ENCODE results near the gene GNG2. TPM values are rescaled to one million over a fixed set of nuclear protein-coding genes. Genes with fewer than 3 reads are reported as not detected.

The GNG2 gene
- total RNA-seq, 1 donor from 2014 or later: 10.3 TPM

GRCh38 chr14:51928568-51928967 is 68.2 kb downstream of the GNG2 start:
- intact Hi-C loops (cut with DNase I): no loop called here
- no peak for DNase-seq
- no peak for ATAC-seq (ENCODE audit: poor library complexity)

- no peak for ATAC-seq (ENCODE audit: poor library complexity)
- intact Hi-C loops (cut with DNase I): no loop called here
- no peak for DNase-seq
Observed at GRCh38 chr14:51929166-51929565, 68.8 kb downstream of the GNG2 start.

- ATAC-seq (ENCODE audit: poor library complexity): no peak
- DNase-seq: no peak
- intact Hi-C loops (cut with DNase I): no loop called here
Observed at GRCh38 chr14:51929910-51930682, 69.7 kb downstream of the GNG2 start.

- ATAC-seq (ENCODE audit: poor library complexity): no peak
Observed at GRCh38 chr14:51931308-51931707, 70.9 kb downstream of the GNG2 start.

GRCh38 chr14:51933191-51933590 is 72.8 kb downstream of the GNG2 start:
- ATAC-seq (ENCODE audit: poor library complexity) (no peak), DNase-seq (no peak)
- intact Hi-C loops (cut with DNase I): no loop called here

More at GRCh38 chr14:51931308-51931707, 70.9 kb downstream of the GNG2 start:
- intact Hi-C loops (cut with DNase I): no loop called here
- no peak for DNase-seq

- no peak for ATAC-seq (ENCODE audit: poor library complexity)
- no peak for DNase-seq
- intact Hi-C loops (cut with DNase I): no loop called here
Observed at GRCh38 chr14:51938137-51938536, 77.7 kb downstream of the GNG2 start.

- no peak for DNase-seq
- intact Hi-C loops (cut with DNase I): no loop called here
- ATAC-seq (ENCODE audit: poor library complexity): no peak
Observed at GRCh38 chr14:51938821-51939220, 78.4 kb downstream of the GNG2 start.

- ATAC-seq (ENCODE audit: poor library complexity) (no peak), DNase-seq (no peak)
- intact Hi-C loops (cut with DNase I): no loop called here
Observed at GRCh38 chr14:51939226-51939625, 78.8 kb downstream of the GNG2 start.

- DNase-seq: no peak
- ATAC-seq (ENCODE audit: poor library complexity): no peak
Observed at GRCh38 chr14:51939755-51940301, 79.4 kb downstream of the GNG2 start.

GRCh38 chr14:51942971-51943370 is 82.6 kb downstream of the GNG2 start:
- ATAC-seq (ENCODE audit: poor library complexity): no peak
- intact Hi-C loops (cut with DNase I): no loop called here

More at GRCh38 chr14:51939755-51940301, 79.4 kb downstream of the GNG2 start:
- intact Hi-C loops (cut with DNase I): no loop called here

GRCh38 chr14:51950007-51950406 is 89.6 kb downstream of the GNG2 start:
- no peak for ATAC-seq (ENCODE audit: poor library complexity)

More at GRCh38 chr14:51942971-51943370, 82.6 kb downstream of the GNG2 start:
- no peak for DNase-seq

GRCh38 chr14:51951656-51952055 is 91.2 kb downstream of the GNG2 start:
- DNase-seq (no peak), ATAC-seq (ENCODE audit: poor library complexity) (no peak)
- intact Hi-C loops (cut with DNase I): no loop called here

More at GRCh38 chr14:51950007-51950406, 89.6 kb downstream of the GNG2 start:
- intact Hi-C loops (cut with DNase I): no loop called here
- no peak for DNase-seq

- DNase-seq (no peak), ATAC-seq (ENCODE audit: poor library complexity) (no peak)
- intact Hi-C loops (cut with DNase I): no loop called here
Observed at GRCh38 chr14:51954031-51954430, 93.6 kb downstream of the GNG2 start.

GRCh38 chr14:51954657-51955056 is 94.2 kb downstream of the GNG2 start:
- DNase-seq: no peak
- ATAC-seq (ENCODE audit: poor library complexity): no peak
- intact Hi-C loops (cut with DNase I): no loop called here

GRCh38 chr14:51957950-51958349 is 97.5 kb downstream of the GNG2 start:
- intact Hi-C loops (cut with DNase I): no loop called here
- no peak for ATAC-seq (ENCODE audit: poor library complexity)
- DNase-seq: no peak

GRCh38 chr14:51959928-51960327 is 99.5 kb downstream of the GNG2 start:
- intact Hi-C loops (cut with DNase I): no loop called here
- no peak for ATAC-seq (ENCODE audit: poor library complexity)

GRCh38 chr14:51960866-51961265 is 100.5 kb downstream of the GNG2 start:
- intact Hi-C loops (cut with DNase I): no loop called here
- DNase-seq: no peak
- no peak for ATAC-seq (ENCODE audit: poor library complexity)

More at GRCh38 chr14:51959928-51960327, 99.5 kb downstream of the GNG2 start:
- no peak for DNase-seq

GRCh38 chr14:51962711-51963110 is 102.3 kb downstream of the GNG2 start:
- ATAC-seq (ENCODE audit: poor library complexity) (no peak), DNase-seq (no peak)
- intact Hi-C loops (cut with DNase I): no loop called here

- intact Hi-C loops (cut with DNase I): no loop called here
- no peak for ATAC-seq (ENCODE audit: poor library complexity)
- DNase-seq: no peak
Observed at GRCh38 chr14:51963286-51963685, 102.9 kb downstream of the GNG2 start.

- no peak for DNase-seq
- intact Hi-C loops (cut with DNase I): no loop called here
- no peak for ATAC-seq (ENCODE audit: poor library complexity)
Observed at GRCh38 chr14:51967521-51967920, 107.1 kb downstream of the GNG2 start.

Data from Right ventricle myocardium superior (tissue), 1 donor.